MM.1S (cell line): Measurements from ENCODE around the gene COQ8B.

Experiments used
- DNase-seq: peaks from one replicate; pipeline ENCODE4 v3.0.0-alpha.2; 2015
- H2AFZ ChIP-seq: fragments of 300-600 bp; sonication (generic); 2 replicates; pipeline ENCODE4 v1.6.0; 2016; ENCODE audit warnings: antibody characterized with exemption, low read length
- H3F3A ChIP-seq: fragments of 300-600 bp; sonication (generic); 2 replicates; pipeline ENCODE4 v1.6.1; 2016; ENCODE audit warnings: mild to moderate bottlenecking, antibody characterized with exemption, low read length, moderate library complexity, mixed read lengths; ENCODE audit not compliant: insufficient read depth
- H3K27ac ChIP-seq: fragments of 300-600 bp; sonication (generic); 2 replicates; pipeline ENCODE4 v1.5.1; 2016; ENCODE audit warnings: mild to moderate bottlenecking, low read length
- H3K27me3 ChIP-seq: fragments of 300-600 bp; sonication (generic); replicated peaks from 2 replicates; pipeline ENCODE4 v1.6.0; 2016; ENCODE audit warnings: low read length; ENCODE audit not compliant: insufficient read depth
- H3K36me3 ChIP-seq: fragments of 300-600 bp; sonication (generic); replicated peaks from 2 replicates; pipeline ENCODE4 v1.6.1; 2016; ENCODE audit warnings: mild to moderate bottlenecking, low read length, mixed read lengths; ENCODE audit not compliant: insufficient read depth
- H3K4me1 ChIP-seq: fragments of 300-600 bp; sonication (generic); 2 replicates; pipeline ENCODE4 v1.6.1; 2016; ENCODE audit warnings: low read length, mixed read lengths
- H3K4me2 ChIP-seq: fragments of 300-600 bp; sonication (generic); 2 replicates; pipeline ENCODE4 v1.6.0; 2016; ENCODE audit warnings: low read depth, low read length
- H3K4me3 ChIP-seq: fragments of 300-600 bp; sonication (generic); 2 replicates; pipeline ENCODE4 v1.5.1; 2016; ENCODE audit warnings: low read length, mixed read lengths
- H3K79me2 ChIP-seq: fragments of 300-600 bp; sonication (generic); 2 replicates; pipeline ENCODE4 v1.6.1; 2016; ENCODE audit warnings: mixed run types, low read length, mixed read lengths
- H3K9ac ChIP-seq: fragments of 300-600 bp; sonication (generic); 2 replicates; pipeline ENCODE4 v1.6.1; 2016; ENCODE audit warnings: low read length, mixed read lengths
- H3K9me2 ChIP-seq: fragments of 300-600 bp; sonication (generic); replicated peaks from 2 replicates; pipeline ENCODE4 v1.6.1; 2016; ENCODE audit warnings: mild to moderate bottlenecking, low read length, mixed read lengths; ENCODE audit not compliant: insufficient read depth
- H3K9me3 ChIP-seq: fragments of 300-600 bp; sonication (generic); replicated peaks from 2 replicates; pipeline ENCODE4 v1.6.1; 2016; ENCODE audit warnings: mild to moderate bottlenecking, low read length, mixed read lengths; ENCODE audit not compliant: insufficient read depth
- H4K20me1 ChIP-seq: fragments of 300-600 bp; sonication (generic); 2 replicates; pipeline ENCODE4 v1.6.1; 2016; ENCODE audit warnings: mild to moderate bottlenecking, low read length, moderate library complexity, mixed read lengths; ENCODE audit not compliant: insufficient read depth
- EZH2 ChIP-seq: fragments of 300-600 bp; sonication (generic); optimal IDR thresholded peaks from 2 replicates; pipeline ENCODE3; 2017; ENCODE audit warnings: low read depth, mild to moderate bottlenecking, antibody characterized with exemption, low read length, mixed read lengths
- EZH2phosphoT487 ChIP-seq: fragments of 300-600 bp; sonication (generic); IDR thresholded peaks from 2 replicates; pipeline ENCODE4 v1.6.1; 2018; ENCODE audit warnings: antibody characterized with exemption, low read length
- TF ChIP-seq, protein P1 (sequence below): fragments of 300-600 bp; sonication (generic); IDR thresholded peaks from 2 replicates; pipeline ENCODE4 v1.5.1; 2016; ENCODE audit warnings: antibody characterized with exemption, low read length, mixed read lengths

Gene COQ8B

DNA sequence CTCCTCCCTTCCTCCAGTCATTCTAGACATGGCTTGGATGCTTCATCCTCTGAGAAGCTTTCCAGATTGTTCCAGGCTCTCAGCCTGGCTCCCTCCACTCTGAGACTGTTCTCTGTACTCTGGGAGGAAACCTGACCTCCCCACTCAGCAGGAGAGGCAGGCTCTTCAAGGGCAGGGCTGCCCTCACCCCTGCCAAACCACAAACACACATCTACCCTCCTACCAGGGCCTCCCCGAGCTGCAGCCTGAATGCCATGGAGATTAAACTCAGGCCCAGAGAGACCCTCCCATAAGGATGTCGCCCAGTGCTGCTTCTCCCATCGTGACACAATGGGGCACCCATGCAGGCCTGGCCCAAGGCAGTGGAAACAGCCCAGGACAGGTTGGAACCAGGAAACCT, 42.4 kb downstream of the COQ8B start:
- H3K4me1 ChIP-seq: no peaks in the 10 kb centered on the region
- no peaks in the 10 kb centered on the region for H3K9me2 ChIP-seq
- H3K9me3 ChIP-seq: no peaks in the 10 kb centered on the region
- no peaks in the 10 kb centered on the region for H4K20me1 ChIP-seq
- no peak overlapping the region for H2AFZ ChIP-seq
- no peak for DNase-seq
- no peak for TF ChIP-seq EZH2phosphoT487
- TF ChIP-seq EZH2: no peak
- TF ChIP-seq, protein P1, sequence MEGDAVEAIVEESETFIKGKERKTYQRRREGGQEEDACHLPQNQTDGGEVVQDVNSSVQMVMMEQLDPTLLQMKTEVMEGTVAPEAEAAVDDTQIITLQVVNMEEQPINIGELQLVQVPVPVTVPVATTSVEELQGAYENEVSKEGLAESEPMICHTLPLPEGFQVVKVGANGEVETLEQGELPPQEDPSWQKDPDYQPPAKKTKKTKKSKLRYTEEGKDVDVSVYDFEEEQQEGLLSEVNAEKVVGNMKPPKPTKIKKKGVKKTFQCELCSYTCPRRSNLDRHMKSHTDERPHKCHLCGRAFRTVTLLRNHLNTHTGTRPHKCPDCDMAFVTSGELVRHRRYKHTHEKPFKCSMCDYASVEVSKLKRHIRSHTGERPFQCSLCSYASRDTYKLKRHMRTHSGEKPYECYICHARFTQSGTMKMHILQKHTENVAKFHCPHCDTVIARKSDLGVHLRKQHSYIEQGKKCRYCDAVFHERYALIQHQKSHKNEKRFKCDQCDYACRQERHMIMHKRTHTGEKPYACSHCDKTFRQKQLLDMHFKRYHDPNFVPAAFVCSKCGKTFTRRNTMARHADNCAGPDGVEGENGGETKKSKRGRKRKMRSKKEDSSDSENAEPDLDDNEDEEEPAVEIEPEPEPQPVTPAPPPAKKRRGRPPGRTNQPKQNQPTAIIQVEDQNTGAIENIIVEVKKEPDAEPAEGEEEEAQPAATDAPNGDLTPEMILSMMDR: no peak
- no peak overlapping the region for H3K4me2 ChIP-seq
- no peaks in the 10 kb centered on the region for H3K79me2 ChIP-seq
- H3K36me3 ChIP-seq: no peaks in the 10 kb centered on the region
- H3F3A ChIP-seq: no peaks in the 10 kb centered on the region
- H3K9ac ChIP-seq: no peak overlapping the region
- no peaks in the 10 kb centered on the region for H3K27me3 ChIP-seq
- H3K27ac ChIP-seq: no peak overlapping the region
- no peak overlapping the region for H3K4me3 ChIP-seq

DNA sequence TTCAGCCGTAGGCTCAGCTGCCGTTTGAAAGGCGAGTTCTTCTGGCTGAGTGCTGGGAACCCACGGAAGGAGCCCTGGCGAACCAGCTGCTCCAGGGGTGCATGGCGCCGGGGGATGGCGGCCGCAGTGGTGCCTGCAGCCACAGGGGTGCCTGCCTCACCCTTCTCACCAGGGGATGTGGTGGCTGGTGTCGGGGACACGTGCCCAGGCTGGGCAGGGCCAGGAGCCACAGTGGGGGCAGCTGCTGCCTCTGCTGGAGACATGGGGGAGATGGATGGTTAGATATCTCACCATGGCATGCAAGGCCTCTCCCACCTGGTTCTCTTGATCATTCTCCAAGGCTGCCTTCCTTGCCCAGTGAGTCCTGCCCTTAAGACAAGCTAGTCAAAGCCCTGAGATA, 43.3 kb downstream of the COQ8B start:
- Histone ChIP-seq H3K36me3 (no peaks in the 10 kb centered on the region), H3K9me2 (no peaks in the 10 kb centered on the region), H4K20me1 (no peaks in the 10 kb centered on the region), H3K4me2 (no peak overlapping the region), H3F3A (no peaks in the 10 kb centered on the region), H2AFZ (no peak overlapping the region), H3K4me3 (no peak overlapping the region), H3K9me3 (no peaks in the 10 kb centered on the region), H3K9ac (no peak overlapping the region), H3K79me2 (no peaks in the 10 kb centered on the region), H3K27ac (no peak overlapping the region), H3K27me3 (no peaks in the 10 kb centered on the region), H3K4me1 (no peaks in the 10 kb centered on the region)
- no peak for DNase-seq
- TF ChIP-seq EZH2phosphoT487: no peak
- TF ChIP-seq EZH2: no peak
- TF ChIP-seq, protein P1: no peak

DNA sequence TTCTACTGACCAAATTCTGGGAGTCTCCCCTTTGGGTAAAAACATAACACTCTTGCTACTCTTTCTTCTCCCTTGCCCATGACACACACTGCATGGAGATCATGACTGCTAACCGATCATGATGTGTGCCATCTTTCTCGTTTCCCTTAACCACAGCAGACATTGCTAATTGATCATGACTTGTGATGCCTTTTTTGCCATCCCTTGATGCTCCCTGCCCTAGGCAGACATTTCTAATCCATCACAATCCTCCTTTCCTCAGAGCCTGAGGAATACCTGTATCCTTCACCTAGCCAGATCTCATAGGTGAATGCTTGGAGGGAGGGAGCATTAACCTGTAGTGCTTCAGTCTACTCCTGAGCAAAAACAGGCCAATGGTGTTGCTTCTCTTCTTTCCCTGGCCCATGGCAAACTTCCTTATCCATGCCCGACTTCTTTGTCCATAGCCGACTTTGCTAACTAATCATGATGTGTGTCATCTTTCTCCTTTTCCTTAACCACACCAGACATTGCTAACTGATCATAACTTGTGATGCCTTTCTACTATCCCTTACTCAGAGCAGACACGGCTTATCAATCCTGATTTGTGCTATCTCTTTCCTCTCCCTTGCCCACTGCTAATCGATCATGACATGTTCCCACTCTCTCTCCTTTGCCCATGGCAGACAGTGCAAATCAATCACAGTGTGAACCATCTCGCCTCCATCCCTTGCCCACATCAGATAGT, 44.0 kb downstream of the COQ8B start:
- Histone ChIP-seq H3K27ac (no peak overlapping the region), H3K79me2 (no peaks in the 10 kb centered on the region), H4K20me1 (no peaks in the 10 kb centered on the region), H3K9me3 (no peaks in the 10 kb centered on the region), H3K9ac (no peak overlapping the region), H3K4me2 (no peak overlapping the region), H3K9me2 (no peaks in the 10 kb centered on the region), H3F3A (no peaks in the 10 kb centered on the region), H3K4me1 (no peaks in the 10 kb centered on the region), H3K36me3 (no peaks in the 10 kb centered on the region), H3K4me3 (no peak overlapping the region), H3K27me3 (no peaks in the 10 kb centered on the region), H2AFZ (no peak overlapping the region)
- no peak for DNase-seq
- TF ChIP-seq, protein P1: no peak
